Cardiac fibroblast (primary cell): ENCODE data around the gene KRTAP10-12.
"Not testable (repeated sequence)": the region's sequence is repeated elsewhere in the genome, so short reads cannot be mapped to it uniquely, and the experiment has no call there.

Experiments
- DNase-seq, 2 donors: peaks; one replicate each; pipeline versions ENCODE4 v3.0.0 to v3.0.0-alpha.2; 2010; ENCODE audit warnings: low read depth in 2 of 2
- H3K4me3 ChIP-seq, 2 donors: replicated peaks in 1 of 2; 1 replicate in 1 of 2; 2 replicates in 1 of 2; pipeline ENCODE4 v1.5.1; 2011; ENCODE audit warnings: low read depth in 2 of 2, low read length in 2 of 2, mild to moderate bottlenecking in 2 of 2, moderate library complexity in 1 of 2
- CTCF ChIP-seq: IDR thresholded peaks from one replicate; pipeline ENCODE4 v1.5.1; 2011; ENCODE audit warnings: low read depth, mild to moderate bottlenecking, low read length, inconsistent platforms

KRTAP10-12 gene

GRCh38 chr21:44671911-44672310, 25.1 kb upstream of the KRTAP10-12 start:
- no peak overlapping the region for H3K4me3 ChIP-seq
- no peak for TF ChIP-seq CTCF
- no peak for DNase-seq

GRCh38 chr21:44677881-44678280, 19.1 kb upstream of the KRTAP10-12 start:
- no peak overlapping the region for H3K4me3 ChIP-seq
- no peak for DNase-seq
- TF ChIP-seq CTCF: no peak

- H3K4me3 ChIP-seq: no peak overlapping the region
- TF ChIP-seq CTCF: no peak
- no peak for DNase-seq
Measured at GRCh38 chr21:44681152-44681551, 15.8 kb upstream of the KRTAP10-12 start.

GRCh38 chr21:44681861-44682579, 15.0 kb upstream of the KRTAP10-12 start, which contains the start of gene KRTAP12-1:
Gene KRTAP12-1 (minus strand): TSS chr21:44682163. CDS start chr21:44682123, 40 bp downstream.
- DNase-seq: no peak
- H3K4me3 ChIP-seq: no peak within 1 kb of the TSS
- no peak for TF ChIP-seq CTCF

GRCh38 chr21:44682580-44683151, 14.3 kb upstream of the KRTAP10-12 start:
- no peak for DNase-seq

GRCh38 chr21:44684077-44684476, 12.9 kb upstream of the KRTAP10-12 start:
- TF ChIP-seq CTCF: no peak
- H3K4me3 ChIP-seq: no peak overlapping the region
- no peak for DNase-seq

More at GRCh38 chr21:44682580-44683151, 14.3 kb upstream of the KRTAP10-12 start:
- no peak overlapping the region for H3K4me3 ChIP-seq
- no peak for TF ChIP-seq CTCF

GRCh38 chr21:44684483-44684882, 12.5 kb upstream of the KRTAP10-12 start:
- DNase-seq: no peak
- H3K4me3 ChIP-seq: no peak overlapping the region
- no peak for TF ChIP-seq CTCF

GRCh38 chr21:44685050-44685449, 11.9 kb upstream of the KRTAP10-12 start:
- not testable (repeated sequence) for H3K4me3 ChIP-seq, DNase-seq
